Endothelial cell of hepatic sinusoid (primary cell): ENCODE results near the gene STK32C.
"Not testable (repeated sequence)": the region's sequence is repeated elsewhere in the genome, so short reads cannot be mapped to it uniquely, and the experiment has no call there.

ENCODE experiments used
- in situ Hi-C: cut with HindIII; loops from 2 replicates; pipeline ENCODE4 v1.10.0; 2017; ENCODE audit warnings: low sequenced_read_pairs

The STK32C gene

GRCh38 chr10:132303361-132304115, 4.2 kb downstream of the STK32C start:
- in situ Hi-C loops = no loop called here

- in situ Hi-C loops = no loop called here
These were observed 5.1 kb downstream of the STK32C start for GRCh38 chr10:132302421-132303310.

GRCh38 chr10:132301371-132302330, 6.1 kb downstream of the STK32C start:
- in situ Hi-C loops = no loop called here

- in situ Hi-C loops = no loop called here
These were observed 7.2 kb downstream of the STK32C start for GRCh38 chr10:132300582-132300981.

GRCh38 chr10:132299371-132300336, 8.1 kb downstream of the STK32C start:
- in situ Hi-C loops = no loop called here

GRCh38 chr10:132298038-132298881, 9.5 kb downstream of the STK32C start:
- in situ Hi-C loops = no loop called here

GRCh38 chr10:132297526-132297925, 10.2 kb downstream of the STK32C start:
- in situ Hi-C loops = no loop called here

GRCh38 chr10:132296666-132297443, 10.9 kb downstream of the STK32C start:
- in situ Hi-C loops = no loop called here

- in situ Hi-C loops = not testable (repeated sequence)
These were observed 12.3 kb downstream of the STK32C start for GRCh38 chr10:132295481-132295880.

GRCh38 chr10:132294561-132295318, 13.0 kb downstream of the STK32C start:
- in situ Hi-C loops = no loop called here

GRCh38 chr10:132293813-132294520, 13.8 kb downstream of the STK32C start:
- in situ Hi-C loops = no loop called here

- in situ Hi-C loops = no loop called here
These were observed 14.4 kb downstream of the STK32C start for GRCh38 chr10:132293201-132293812.

GRCh38 chr10:132292287-132293200, 15.2 kb downstream of the STK32C start:
- in situ Hi-C loops = no loop called here

- in situ Hi-C loops = no loop called here
These were observed 15.9 kb downstream of the STK32C start for GRCh38 chr10:132291826-132292225.

GRCh38 chr10:132290631-132291030, 17.1 kb downstream of the STK32C start:
- in situ Hi-C loops = no loop called here
